ENCODE measurements around the gene TUBB2A.

DNA sequence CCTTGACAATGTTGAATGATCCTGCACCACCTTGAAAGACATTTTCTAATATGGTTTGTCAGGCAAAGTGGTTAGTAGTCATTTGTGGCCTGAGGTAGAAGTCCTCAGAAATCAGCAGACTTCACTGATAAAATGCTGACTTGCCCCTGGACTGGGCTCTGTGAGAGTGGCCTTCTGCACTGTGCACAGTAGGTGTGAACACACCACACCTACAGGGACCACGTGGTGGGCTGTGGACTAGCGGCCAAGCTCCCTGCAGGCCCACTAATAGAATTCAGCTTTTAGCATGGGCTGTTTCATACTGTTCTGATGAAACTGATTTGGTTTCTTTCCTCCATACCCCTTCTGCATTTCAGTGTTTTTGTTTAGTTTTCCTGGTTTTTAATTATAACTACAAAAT, 31.5 kb downstream of the TUBB2A start:
- TF ChIP-seq, protein P1, sequence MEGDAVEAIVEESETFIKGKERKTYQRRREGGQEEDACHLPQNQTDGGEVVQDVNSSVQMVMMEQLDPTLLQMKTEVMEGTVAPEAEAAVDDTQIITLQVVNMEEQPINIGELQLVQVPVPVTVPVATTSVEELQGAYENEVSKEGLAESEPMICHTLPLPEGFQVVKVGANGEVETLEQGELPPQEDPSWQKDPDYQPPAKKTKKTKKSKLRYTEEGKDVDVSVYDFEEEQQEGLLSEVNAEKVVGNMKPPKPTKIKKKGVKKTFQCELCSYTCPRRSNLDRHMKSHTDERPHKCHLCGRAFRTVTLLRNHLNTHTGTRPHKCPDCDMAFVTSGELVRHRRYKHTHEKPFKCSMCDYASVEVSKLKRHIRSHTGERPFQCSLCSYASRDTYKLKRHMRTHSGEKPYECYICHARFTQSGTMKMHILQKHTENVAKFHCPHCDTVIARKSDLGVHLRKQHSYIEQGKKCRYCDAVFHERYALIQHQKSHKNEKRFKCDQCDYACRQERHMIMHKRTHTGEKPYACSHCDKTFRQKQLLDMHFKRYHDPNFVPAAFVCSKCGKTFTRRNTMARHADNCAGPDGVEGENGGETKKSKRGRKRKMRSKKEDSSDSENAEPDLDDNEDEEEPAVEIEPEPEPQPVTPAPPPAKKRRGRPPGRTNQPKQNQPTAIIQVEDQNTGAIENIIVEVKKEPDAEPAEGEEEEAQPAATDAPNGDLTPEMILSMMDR (IDR thresholded peaks at IDR 0.05), result no peak
- TF ChIP-seq POLR2A (IDR thresholded peaks at IDR 0.05), result no peak

Data from esophagus squamous epithelium (tissue), 4 donors.